ENCODE data around the gene ARHGAP22.
"Not testable (repeated sequence)": the region's sequence is repeated elsewhere in the genome, so short reads cannot be mapped to it uniquely, and the experiment has no call there.

Gene ARHGAP22

DNA sequence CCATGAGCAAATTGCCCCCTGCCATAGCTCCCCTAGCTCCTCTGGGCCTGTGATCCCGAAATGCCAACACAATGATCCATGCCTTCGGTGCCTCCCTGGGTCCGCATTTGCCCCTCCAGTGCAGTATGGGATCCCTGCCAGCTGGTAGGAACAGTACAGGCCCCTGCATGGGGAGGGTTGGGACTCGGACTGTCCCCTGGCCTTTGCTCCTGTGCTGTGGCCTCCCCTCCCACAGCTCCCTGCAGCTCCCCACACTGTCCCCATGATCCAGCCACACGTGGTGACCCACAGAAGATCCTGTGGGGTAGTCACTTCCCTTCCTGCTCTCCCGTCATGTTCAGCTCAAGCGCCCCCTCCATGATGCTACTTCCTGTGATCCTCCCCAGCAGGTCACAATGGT is 158.1 kb downstream of the ARHGAP22 start:
- no peak for DNase-seq

DNA sequence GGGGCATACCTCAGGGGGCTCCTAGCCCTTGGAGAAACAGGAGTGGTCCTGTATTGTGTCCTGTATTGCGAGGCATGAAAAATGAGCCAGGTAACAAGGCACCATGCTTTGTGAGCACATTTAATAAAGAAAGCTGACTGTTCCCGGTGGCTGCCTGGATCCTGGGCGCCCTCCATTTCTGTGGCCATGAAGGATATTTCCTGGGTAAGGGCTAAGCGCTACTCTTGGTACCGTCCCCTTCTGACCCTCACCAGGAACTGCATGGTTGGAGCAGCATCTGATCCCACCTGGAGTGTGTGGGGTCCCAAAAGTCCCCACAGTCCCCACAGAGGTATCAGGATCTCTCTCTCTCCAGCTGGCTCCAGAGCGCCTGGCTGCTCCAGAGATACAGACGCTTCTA is 158.9 kb downstream of the ARHGAP22 start:
- DNase-seq, result no peak

DNA sequence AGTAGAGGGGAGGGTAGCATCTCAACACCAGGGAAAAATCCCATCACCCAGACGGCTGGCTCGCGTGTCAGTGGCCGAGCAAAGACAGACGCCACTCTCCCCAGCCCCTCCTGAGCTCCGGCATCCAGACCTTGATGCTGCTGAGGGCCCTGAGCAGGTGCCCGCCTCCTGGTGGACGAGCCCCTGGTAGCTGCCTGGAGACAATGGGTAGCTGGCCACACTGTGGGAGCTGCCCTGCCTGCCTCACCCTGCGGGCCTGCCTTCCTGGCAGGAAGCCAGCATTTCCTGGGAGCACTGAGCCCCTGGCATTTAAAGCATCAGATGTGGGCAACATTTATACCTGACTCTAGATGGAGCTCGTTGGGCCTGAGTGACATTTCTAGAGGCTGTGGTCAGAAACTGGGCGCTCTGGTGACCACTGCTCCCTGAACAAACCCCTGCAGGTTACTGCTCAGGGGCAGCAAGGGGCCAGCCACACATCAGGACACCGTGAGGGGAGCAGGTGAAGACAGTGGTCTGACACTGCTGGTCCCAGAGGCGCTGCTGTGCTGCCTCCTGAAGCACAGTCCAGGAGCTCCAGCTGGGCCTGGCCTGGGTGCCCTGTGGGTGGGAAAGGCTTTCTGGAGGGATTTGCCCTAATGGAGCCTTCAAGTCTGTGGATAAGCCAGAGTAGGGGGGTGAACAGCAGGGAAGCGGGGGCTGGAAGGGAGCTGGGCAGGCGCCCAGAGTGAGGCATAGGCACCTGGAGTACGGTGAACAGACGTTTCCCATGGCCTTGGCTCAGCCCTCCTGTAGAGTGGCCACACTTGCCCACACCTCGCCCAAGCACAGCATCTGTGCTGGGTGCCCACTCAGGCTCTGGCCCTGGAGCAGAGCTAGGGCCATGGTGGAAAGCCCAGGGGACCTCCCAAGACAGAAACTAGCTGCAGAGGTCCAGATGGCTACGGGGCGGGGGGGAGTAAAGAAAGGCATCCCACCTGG is 159.7 kb downstream of the ARHGAP22 start:
- DNase-seq, result peak; percentile 59

DNA sequence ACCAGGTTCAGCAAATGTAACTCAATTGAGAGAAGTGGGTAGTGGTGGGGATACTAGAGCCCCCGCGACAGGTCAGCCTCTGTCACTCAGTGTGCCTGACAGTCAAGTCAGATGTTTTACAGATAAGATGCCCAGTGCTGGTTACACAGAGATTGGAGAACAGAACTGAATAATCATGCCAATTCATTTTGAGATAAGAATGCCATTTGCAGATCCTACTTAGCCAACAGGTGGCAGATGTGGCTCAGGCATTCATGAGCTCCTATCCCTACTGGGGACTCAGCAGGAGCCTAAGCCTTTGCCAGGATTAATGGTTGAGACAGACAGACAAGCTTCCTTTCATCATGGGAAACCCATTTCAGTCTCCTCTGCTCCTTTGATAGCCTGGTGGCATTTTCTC is 160.6 kb downstream of the ARHGAP22 start:
- no peak for DNase-seq

DNA sequence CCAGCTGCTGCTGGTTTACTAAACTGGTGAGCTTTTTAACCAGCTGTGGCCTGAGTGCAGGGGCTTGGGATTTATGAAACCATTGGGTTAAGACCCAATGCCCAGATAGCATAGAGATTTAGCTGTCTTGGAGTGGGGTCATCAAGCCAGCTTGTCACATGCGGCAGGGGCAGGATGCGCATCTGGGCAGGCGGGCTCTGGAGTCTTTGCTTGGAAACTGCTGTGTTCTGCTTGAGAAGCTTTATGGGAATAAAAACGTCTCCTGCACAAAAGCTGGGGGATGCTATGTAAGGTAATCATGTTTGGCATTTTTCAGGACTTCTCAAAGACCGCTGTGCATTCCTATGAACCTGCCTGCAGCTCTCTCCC is 162.1 kb downstream of the ARHGAP22 start:
- DNase-seq, result no peak

DNA sequence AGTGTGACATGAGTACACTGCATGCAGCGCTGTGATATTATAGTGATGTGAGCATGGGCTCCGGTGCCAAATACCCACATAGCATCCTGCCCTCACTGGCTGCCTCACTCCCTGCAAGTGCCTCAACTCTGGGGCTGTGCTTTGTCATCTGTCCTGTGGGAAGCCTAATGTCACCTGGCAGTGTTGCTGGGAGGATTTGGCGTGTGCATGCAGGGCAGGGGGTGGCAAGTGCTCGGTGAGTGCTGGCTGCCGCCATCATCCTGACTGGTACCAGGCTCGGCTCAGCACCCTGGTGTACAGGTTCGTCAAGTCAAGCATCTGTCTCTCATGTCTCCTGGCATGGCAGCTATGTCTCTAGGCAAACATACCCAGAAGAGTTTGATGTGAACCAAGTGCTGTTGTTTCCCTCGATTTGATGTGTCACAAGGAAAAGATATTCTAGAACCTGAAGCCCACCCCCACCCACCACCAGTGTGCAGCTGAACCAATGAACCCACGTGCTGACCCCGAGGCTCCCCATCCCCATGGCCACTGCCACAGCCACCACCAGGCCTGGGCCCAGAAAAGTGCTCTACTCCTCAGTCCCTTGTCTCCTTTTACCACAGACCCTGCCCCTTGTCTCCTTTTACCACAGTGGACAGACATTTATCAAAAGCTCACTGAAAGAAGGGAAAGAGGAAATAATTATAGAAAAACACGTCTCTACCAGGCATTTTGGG is 162.6 kb downstream of the ARHGAP22 start:
- DNase-seq, result no peak

DNA sequence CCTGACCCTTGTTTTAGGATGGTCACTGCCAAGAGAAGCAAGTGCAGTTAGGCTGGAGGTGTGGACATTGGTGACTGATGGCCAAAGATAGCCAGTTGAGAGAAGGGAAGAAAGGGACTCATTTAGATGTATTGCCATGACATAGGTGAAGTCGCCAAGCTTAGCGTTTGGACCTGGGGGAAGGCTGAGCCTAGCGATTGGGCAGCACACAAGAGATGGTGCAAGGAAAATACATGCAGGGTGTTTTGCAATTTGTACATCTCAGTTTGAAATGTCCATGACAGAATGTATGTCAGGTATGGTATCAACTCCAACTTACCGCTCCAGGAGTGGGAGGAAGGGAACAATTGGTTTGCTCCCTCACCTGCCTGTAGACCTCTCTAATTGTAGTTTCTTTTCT is 164.1 kb downstream of the ARHGAP22 start:
- no peak for DNase-seq

DNA sequence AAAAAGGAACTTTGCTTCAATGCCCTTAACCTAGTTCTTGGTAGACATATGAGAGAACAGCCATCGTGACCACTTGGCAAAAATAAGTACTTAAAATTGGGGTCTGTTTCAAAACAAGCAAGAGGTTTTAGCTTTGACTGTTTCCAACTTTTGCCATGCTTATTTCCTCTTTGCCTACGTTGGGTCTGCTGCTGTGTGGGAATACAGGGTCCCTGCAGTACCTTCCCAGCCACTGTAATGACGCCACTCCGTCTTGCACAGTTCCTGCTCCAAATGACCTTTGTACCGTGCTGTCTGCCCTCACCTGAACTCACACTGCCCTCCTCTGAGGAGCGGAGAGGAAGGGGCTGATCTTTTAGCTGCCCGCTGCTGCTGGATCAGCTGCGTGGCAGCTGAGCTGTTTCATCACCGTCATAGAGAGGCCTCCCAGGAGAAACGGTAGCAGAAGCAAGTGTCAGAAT is 165.3 kb downstream of the ARHGAP22 start:
- DNase-seq, result no peak

DNA sequence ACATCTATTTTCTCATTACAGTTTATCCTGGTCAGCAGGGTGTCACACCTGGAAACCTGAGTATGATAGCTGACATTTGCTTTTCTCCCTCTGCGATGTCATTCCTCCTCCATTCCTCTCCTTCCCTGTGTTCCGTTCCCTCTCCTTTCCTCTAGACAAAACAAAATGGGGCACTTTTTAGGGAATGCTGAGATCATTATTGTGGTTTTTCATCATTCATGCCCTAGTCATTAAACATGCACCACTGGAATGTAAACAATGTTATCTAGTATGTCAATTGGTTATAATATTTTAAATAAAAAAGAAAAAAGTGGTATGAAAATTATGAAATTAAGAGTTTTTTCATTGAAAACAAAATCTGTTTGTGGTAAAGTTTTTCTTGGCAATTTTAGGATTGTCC is 165.8 kb downstream of the ARHGAP22 start:
- DNase-seq, result no peak

DNA sequence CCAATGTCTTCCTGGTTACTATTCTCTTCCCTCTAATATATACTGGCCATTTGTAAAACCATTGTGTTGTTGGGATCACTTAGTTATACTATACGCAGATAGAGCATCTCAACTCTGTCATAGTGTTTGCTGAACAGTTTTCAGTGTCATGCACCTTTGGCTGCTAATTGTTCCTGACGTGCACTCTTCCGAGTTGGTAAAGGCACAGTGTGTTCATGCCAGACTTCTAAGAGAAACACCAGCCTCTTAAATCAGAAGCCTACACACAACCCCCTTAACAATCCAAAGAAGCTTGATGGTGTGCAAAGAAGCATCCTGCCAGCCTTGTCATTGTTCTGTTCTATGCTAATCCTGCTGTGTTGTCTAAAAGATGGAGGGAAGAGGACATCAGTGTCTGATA is 167.3 kb downstream of the ARHGAP22 start:
- DNase-seq, result no peak

DNA sequence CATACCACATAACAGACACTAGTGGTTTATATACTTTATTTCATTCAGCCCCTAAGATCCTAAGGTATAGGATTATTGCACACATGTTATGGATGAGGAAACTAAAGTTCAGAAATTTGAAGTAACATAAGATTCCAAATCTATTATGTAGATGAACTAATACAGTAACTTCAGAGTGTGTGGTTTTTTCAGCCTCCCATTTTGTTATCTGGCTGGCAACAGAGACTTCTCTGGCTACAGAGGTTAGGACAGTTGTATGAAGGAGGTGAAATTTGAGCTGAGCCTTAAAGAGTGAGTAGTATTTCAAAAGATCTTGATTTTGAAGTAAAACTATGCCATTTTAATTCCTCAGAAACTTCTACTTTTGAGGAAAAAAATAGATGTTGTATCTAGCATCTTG is 173.0 kb downstream of the ARHGAP22 start:
- DNase-seq, result no peak

DNA sequence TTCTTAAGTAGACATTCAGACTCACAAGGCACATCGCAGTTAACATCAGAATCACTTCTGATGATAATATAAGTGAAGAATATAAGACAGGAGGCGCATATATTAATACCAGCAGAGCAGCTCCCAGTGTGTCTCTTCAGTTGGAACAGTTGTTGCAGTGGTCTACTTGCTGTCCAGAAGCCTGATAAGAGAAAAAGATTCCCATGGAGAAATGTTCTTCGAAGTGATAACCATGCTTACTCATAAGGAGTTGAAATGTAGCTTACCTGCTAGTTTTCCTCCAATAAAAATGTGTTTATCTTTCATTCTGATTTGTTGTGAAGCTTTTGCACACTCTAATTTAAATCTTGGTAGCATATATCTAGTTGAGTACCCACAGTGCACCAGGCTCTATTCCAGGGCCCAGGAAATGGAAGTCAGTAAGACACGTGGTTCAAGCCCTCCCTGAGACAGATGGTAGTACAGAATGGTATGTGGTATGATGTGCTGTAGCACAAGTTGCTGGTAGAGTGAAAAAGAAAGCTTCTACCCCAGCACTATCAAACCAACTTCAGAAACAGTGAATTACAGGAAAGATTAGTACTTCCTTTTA is 174.4 kb downstream of the ARHGAP22 start:
- no peak for DNase-seq

DNA sequence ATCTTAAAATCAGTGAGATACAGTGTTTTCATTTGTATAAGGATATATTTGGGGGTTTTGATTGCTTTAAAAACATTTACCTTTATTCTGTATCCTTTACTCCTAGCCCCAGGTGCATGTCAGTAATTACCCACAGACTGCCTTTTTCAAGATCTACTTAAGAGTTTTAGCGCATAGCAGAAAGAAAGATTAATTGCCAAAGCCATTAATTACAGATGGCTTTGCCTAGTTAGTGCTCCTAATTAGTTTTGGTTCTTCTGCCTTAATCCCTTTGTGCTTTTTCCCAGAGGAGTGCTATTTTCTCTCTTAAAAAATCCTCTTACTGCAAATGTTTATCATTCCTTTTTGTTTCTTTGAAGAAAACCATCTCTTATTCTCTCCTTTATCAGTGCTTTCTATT is 175.6 kb downstream of the ARHGAP22 start:
- DNase-seq, result no peak

DNA sequence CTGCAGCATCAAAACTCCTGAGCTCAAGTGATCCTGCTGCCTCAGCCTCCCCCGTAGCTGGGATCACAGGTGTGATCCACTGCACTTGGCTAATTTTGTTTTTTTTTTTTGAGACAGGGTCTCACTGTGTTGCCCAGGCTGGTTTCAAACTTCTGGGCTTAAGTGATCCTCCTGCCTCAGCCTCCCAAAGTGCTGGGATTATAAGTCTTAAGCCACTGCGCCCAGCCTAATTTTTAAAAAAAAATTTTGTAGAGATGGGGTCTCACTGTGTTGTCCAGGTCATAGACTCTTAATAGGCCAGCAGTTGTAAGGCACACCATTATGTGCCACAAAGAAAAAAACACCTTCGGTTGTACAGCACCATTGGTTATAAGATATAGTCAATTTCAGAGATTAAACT is 176.0 kb downstream of the ARHGAP22 start:
- DNase-seq, result no peak

DNA sequence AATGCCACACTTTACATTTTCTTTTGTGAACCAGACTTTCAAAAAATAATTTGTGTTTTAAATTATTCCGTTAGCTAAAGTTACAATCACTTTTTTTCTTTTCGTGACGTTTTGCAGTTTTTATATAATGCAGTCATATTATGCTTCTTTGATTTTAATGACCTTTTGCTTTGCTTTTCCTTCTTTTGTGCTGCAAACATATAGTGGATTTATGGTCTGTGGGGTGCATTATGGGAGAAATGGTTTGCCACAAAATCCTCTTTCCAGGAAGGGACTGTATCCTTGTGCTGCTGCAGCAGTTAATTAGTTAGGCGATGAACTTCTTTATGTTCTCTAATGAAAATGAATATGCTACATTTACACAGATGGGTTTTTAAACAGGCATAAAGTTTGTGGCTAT is 181.0 kb downstream of the ARHGAP22 start:
- no peak for DNase-seq

DNA sequence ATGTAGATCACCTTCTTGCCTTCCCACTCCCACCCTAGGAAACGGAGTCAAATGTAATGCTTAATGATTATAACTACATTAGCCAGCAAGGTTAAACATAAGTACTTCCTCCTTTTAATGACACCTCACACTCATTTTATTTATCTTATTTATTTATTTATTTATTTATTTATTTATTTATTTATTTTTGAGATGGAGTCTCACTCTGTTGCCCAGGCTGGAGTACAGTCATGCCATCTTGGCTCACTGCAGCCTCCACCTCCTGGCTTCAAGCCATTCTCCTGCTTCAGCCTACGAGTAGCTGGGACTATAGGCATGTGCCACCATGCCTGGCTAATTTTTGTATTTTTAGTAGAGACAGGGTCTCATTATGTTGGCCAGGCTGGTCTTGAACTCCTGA is 183.0 kb downstream of the ARHGAP22 start:
- DNase-seq, result not testable (repeated sequence)

DNA sequence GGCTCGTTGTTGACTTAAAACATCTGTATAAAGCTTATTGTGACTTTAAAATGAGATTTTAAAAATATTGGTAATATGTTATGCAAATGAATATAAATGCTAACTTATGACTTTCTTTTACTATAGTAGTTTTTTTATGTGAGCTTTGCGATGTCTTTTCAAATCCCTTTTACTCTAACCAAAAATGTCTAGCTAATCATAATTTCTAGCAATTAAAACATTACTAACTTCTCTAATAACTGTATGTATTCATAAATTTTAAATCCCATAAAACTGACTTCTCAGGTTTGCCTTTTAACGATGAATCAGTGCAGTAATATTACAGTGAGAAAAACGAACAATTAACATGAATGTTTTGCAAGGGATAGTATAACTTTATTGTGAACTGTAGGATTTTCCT is 185.2 kb downstream of the ARHGAP22 start:
- DNase-seq, result no peak

DNA sequence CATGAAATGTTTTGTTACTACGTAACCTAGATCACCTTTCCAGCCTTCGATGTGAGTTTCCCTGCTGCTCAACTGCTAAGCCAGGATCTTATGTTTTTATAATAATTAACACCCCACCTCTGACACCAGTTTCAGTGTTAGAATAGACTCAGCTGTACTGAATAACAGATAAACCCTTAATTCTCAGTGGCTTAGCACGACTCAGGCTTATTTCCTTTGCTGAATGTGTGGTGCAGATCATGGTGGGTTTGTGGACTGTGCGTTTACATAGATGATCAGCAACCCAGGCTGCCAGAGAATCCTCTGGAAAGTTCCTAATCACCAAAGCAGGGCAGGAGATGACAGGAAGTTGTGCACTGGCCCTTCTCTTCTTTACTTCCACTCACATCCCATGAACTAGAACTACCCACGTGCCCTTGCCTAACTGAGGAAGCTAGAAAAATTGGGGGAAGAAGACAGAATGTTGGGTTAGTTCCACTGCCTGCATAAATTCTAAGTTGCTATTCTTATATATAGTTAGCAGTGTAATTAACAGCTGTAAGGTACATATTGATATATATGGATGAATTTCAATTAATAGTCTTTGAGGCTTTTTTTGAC is 186.6 kb downstream of the ARHGAP22 start:
- DNase-seq, result no peak

DNA sequence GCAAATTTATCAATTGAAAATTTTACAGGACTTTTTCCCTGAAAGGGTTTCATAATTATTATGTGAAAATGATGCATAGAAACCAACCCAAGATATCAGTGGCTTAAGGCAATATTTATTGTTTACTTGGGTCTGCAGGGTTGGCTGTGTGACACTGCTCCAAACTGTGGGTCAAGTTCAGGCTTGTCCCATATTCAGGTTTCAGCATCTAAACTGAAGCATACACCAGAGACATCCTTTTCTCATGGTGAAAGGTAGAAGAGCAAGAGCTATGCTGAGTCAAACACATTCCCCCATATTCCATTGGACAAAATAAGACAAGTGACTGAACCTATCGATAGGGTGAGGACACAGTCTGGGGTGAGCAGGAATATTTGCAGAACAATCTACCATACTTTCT is 187.5 kb downstream of the ARHGAP22 start:
- DNase-seq, result no peak

DNA sequence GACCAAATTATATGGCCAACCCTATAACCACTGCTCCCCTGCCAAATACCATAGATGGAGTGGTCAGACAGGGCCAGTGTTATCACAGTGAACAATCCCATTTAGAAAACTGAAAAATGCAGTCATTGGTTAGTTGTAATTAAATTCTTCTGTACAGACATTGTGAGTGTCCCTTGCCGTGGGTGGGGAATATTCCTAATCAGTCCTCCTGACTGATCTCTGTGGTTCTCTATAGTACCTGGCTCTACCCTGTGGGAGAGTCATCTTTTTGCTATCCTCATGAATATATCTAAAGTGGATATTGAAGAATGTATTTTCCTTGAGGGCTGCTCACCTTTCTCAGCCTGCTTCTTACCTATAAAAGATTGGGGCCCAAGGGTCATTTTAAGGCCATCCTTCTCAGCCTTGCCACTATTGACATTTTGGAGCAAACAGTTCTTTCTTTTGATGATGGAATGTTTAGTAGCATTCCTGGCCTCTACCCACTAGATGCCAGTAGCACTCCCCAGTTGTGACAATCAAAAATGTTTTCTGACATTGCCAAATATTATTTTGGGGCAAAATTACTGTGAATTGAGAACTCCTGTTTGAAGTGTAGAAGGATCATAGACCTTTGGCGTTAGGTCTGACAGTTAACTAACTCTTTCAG is 188.2 kb downstream of the ARHGAP22 start:
- no peak for DNase-seq

DNA sequence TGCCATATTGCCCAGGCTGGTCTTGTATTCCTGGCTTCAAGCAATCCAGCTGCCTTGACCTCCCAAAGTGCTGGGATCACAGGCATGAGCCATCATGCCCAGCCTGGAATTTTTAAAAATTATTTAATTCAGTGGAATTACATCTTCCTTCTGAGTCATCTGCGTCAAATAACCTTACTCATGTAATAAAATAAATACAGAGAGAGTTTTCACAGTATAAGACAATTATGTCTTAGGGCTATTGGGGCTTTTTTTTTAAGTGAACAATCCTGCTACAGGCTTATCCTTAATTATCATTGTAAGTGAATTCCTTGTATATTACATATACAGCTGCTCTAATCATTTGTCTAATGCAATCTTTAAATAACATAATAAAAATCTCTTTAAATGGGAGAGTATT is 190.1 kb downstream of the ARHGAP22 start:
- no peak for DNase-seq

DNA sequence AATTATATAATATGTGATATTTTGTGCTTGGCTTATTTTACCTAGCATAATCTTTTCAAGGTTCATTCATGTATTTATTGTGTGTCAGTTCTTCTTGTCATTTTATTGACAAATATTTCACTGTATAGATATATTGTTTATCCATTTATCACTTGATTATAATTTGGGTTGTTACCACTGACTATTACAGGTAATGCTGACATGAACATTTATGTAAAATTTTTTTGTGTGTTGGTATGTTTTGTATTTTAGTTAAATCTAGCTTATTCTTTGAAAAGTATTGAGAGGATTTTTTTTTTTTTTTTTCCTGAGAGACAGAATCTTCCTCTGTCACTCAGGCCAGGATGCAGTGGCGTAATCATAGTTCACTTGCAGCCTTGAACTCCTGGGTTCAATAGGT is 190.7 kb downstream of the ARHGAP22 start:
- DNase-seq, result no peak

DNA sequence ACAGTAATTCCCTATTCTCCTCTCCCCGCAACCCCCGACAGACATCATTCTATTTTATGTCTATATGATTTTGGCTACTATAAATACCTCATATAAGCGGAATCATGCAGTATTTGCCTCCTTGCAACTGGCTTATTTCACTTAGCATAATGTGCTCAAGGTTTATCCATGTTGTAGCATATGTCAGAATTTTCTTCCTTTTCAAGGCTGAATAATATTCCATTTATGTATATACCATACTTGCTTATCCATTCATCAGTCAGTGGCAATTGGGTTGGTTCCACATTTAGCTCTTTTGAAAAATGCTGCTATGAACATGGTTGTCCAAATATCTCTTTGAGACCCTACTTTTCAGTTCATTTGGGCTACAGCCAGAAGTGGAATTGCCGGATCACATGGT is 191.9 kb downstream of the ARHGAP22 start:
- no peak for DNase-seq
